Activated effector memory CD4-positive, alpha-beta T cell treated with Interleukin-2 at 50 U/mL for 16 hours (primary cell): ENCODE data around the gene GNB1L.
A peak's percentile ranks its signal among the peaks of the same experiment; 100 is the strongest.
"Not testable (repeated sequence)": the region's sequence is repeated elsewhere in the genome, so short reads cannot be mapped to it uniquely, and the experiment has no call there.

Experiments
- DNase-seq: peaks from one replicate; pipeline ENCODE4 v3.0.0-alpha.2; 2020

Gene GNB1L

GRCh38 chr22:19888131-19888746 is 33.6 kb upstream of the GNB1L start:
- DNase-seq: no peak

- no peak for DNase-seq
Observed at GRCh38 chr22:19887256-19887985, 32.7 kb upstream of the GNB1L start.

- peak; percentile 22 for DNase-seq
Observed at GRCh38 chr22:19886605-19887255, 32.1 kb upstream of the GNB1L start.

- no peak for DNase-seq
Observed at GRCh38 chr22:19885841-19886592, 31.3 kb upstream of the GNB1L start.

GRCh38 chr22:19884954-19885751 is 30.5 kb upstream of the GNB1L start:
- no peak for DNase-seq

GRCh38 chr22:19884161-19884953 is 29.7 kb upstream of the GNB1L start:
- no peak for DNase-seq

GRCh38 chr22:19883446-19883845 is 28.8 kb upstream of the GNB1L start:
- not testable (repeated sequence) for DNase-seq

GRCh38 chr22:19882446-19883381 is 28.0 kb upstream of the GNB1L start:
- DNase-seq: no peak

GRCh38 chr22:19880786-19881569 is 26.3 kb upstream of the GNB1L start:
- no peak for DNase-seq

GRCh38 chr22:19879992-19880785 is 25.5 kb upstream of the GNB1L start:
- no peak for DNase-seq

GRCh38 chr22:19879643-19879991 is 24.9 kb upstream of the GNB1L start:
- no peak for DNase-seq

- no peak for DNase-seq
Observed at GRCh38 chr22:19879246-19879570, 24.5 kb upstream of the GNB1L start.

GRCh38 chr22:19878461-19879245 is 24.0 kb upstream of the GNB1L start:
- DNase-seq: no peak

- no peak for DNase-seq
Observed at GRCh38 chr22:19877626-19878339, 23.1 kb upstream of the GNB1L start.

- no peak for DNase-seq
Observed at GRCh38 chr22:19876941-19877625, 22.4 kb upstream of the GNB1L start.

GRCh38 chr22:19876314-19876940 is 21.8 kb upstream of the GNB1L start:
- no peak for DNase-seq
